IMR-90 (cell line): Measurements from ENCODE around the gene CHRNG. TPM values are rescaled to one million over a fixed set of nuclear protein-coding genes. Genes with fewer than 3 reads are reported as not detected.

Source experiments
- ATAC-seq: fragments of 200-7000 bp; cut with Tn5 transposase; 2 replicates; pipeline ENCODE4 v1.9.1; 2020; ENCODE audit warnings: low read depth, mild to moderate bottlenecking, moderate library complexity
- BruUV-seq: library from RNA; stranded (reverse); fragments of 400-500 nt; replicated peaks from 2 replicates; lab custom pipeline; 2021; lab: Mats Ljungman, UMichigan
- CTCF ChIA-PET: fragments of 300-600 bp; formaldehyde crosslinking; extraction: SDS; loops from one replicate; lab custom pipeline; 2021; ENCODE audit warnings: antibody characterized with exemption; lab: Yijun Ruan, JAX
- POLR2A ChIA-PET: fragments of 300-600 bp; sonication (Branson Sonifier 250); formaldehyde crosslinking; loops from one replicate; lab custom pipeline; 2022; ENCODE audit warnings: antibody characterized with exemption; ENCODE audit not compliant: unreplicated experiment; lab: Charles Lee
- DNase-seq: peaks from one replicate; pipeline ENCODE4 v3.0.0; 2013
- H2AFZ ChIP-seq: replicated peaks from 2 replicates; pipeline ENCODE3; 2013; ENCODE audit warnings: low read length, mild to moderate bottlenecking; ENCODE audit not compliant: poor library complexity
- H2AK5ac ChIP-seq: 2 replicates; pipeline ENCODE4 v1.6.1; 2013; ENCODE audit warnings: low read depth, low read length, inconsistent platforms
- H2AK9ac ChIP-seq: replicated peaks from 2 replicates; pipeline ENCODE3; 2013; ENCODE audit warnings: mild to moderate bottlenecking, low read depth, low read length, moderate library complexity; ENCODE audit not compliant: poor library complexity
- H2BK120ac ChIP-seq: 2 replicates; pipeline ENCODE4 v1.6.1; 2013; ENCODE audit warnings: low read depth, low read length, inconsistent platforms
- H2BK15ac ChIP-seq: 3 replicates; pipeline ENCODE4 v1.6.1; 2013; ENCODE audit warnings: low read depth, low read length, inconsistent platforms
- H2BK20ac ChIP-seq: 2 replicates; pipeline ENCODE4 v1.6.1; 2013; ENCODE audit warnings: low read depth, mild to moderate bottlenecking, inconsistent platforms, low read length, moderate library complexity
- H2BK5ac ChIP-seq: 2 replicates; pipeline ENCODE4 v1.6.1; 2013; ENCODE audit warnings: mild to moderate bottlenecking, low read depth, low read length, inconsistent platforms; ENCODE audit not compliant: poor library complexity, severe bottlenecking
- H3K14ac ChIP-seq: replicated peaks from 2 replicates; pipeline ENCODE4 v1.6.1; 2013; ENCODE audit warnings: low read depth, low read length, inconsistent platforms
- H3K18ac ChIP-seq: 2 replicates; pipeline ENCODE4 v1.6.1; 2013; ENCODE audit warnings: low read depth, low read length, control low read depth
- H3K23ac ChIP-seq: 2 replicates; pipeline ENCODE4 v1.6.1; 2013; ENCODE audit warnings: low read depth, low read length, inconsistent platforms
- H3K27ac ChIP-seq: 2 replicates; pipeline ENCODE4 v1.5.1; 2013; ENCODE audit warnings: mild to moderate bottlenecking, control low read depth, low read length; ENCODE audit not compliant: insufficient read depth
- H3K27me3 ChIP-seq: 2 replicates; pipeline ENCODE4 v1.6.1; 2013; ENCODE audit warnings: low read length; ENCODE audit not compliant: control insufficient read depth, insufficient read depth
- H3K36me3 ChIP-seq: 2 replicates; pipeline ENCODE4 v1.6.1; 2013; ENCODE audit warnings: low read length, mixed read lengths; ENCODE audit not compliant: control insufficient read depth, insufficient read depth
- H3K4ac ChIP-seq: 2 replicates; pipeline ENCODE4 v1.6.1; 2013; ENCODE audit warnings: low read depth, low read length, inconsistent platforms
- H3K4me1 ChIP-seq: 2 replicates; pipeline ENCODE4 v1.6.1; 2013; ENCODE audit warnings: low read length, mixed read lengths; ENCODE audit not compliant: control insufficient read depth, insufficient read depth
- H3K4me2 ChIP-seq: 2 replicates; pipeline ENCODE4 v1.6.1; 2013; ENCODE audit warnings: low read depth, mild to moderate bottlenecking, control low read depth, low read length, moderate library complexity
- H3K4me3 ChIP-seq: 2 replicates; pipeline ENCODE4 v1.5.1; 2013; ENCODE audit warnings: low read depth, mild to moderate bottlenecking, control low read depth, low read length, moderate library complexity; ENCODE audit not compliant: insufficient read depth
- H3K56ac ChIP-seq: 2 replicates; pipeline ENCODE4 v1.6.1; 2013; ENCODE audit warnings: low read length, inconsistent platforms; ENCODE audit not compliant: insufficient read depth; ENCODE audit errors: extremely low read depth
- H3K79me1 ChIP-seq, 2 experiments: 2 replicates each; pipeline ENCODE4 v1.6.1; 2013; ENCODE audit warnings: low read length in 2 of 2, inconsistent platforms in 1 of 2, low read depth in 1 of 2
- H3K9ac ChIP-seq: 2 replicates; pipeline ENCODE4 v1.6.1; 2013; ENCODE audit warnings: low read depth, low read length, control low read depth
- H3K9me1 ChIP-seq: 2 replicates; pipeline ENCODE4 v1.6.1; 2013; ENCODE audit warnings: low read length, inconsistent platforms; ENCODE audit not compliant: insufficient read depth
- H3K9me3 ChIP-seq: 2 replicates; pipeline ENCODE4 v1.6.1; 2013; ENCODE audit warnings: low read length; ENCODE audit not compliant: control insufficient read depth, insufficient read depth
- H4K20me1 ChIP-seq: 2 replicates; pipeline ENCODE4 v1.6.1; 2013; ENCODE audit warnings: low read length, inconsistent platforms; ENCODE audit not compliant: insufficient read depth
- H4K5ac ChIP-seq: 2 replicates; pipeline ENCODE4 v1.6.1; 2013; ENCODE audit warnings: mild to moderate bottlenecking, low read depth, low read length, control low read depth
- H4K8ac ChIP-seq, 2 experiments: 2 replicates each; pipeline ENCODE4 v1.6.1; 2013; ENCODE audit warnings: low read depth in 2 of 2, low read length in 2 of 2, control low read depth in 1 of 2, inconsistent platforms in 1 of 2
- H4K91ac ChIP-seq: 2 replicates; pipeline ENCODE4 v1.6.1; 2013; ENCODE audit warnings: low read depth, low read length, inconsistent platforms; ENCODE audit not compliant: insufficient read depth
- CEBPB ChIP-seq: IDR thresholded peaks from 2 replicates; pipeline ENCODE4 v1.6.1; 2012; ENCODE audit warnings: low read depth, low read length, improper control_type of control experiment
- FOS ChIP-seq: fragments of 150-350 bp; IDR thresholded peaks from 2 replicates; pipeline ENCODE4 v1.6.1; 2016; ENCODE audit warnings: low read depth, low read length
- MAFK ChIP-seq: IDR thresholded peaks from 2 replicates; pipeline ENCODE4 v1.6.1; 2012; ENCODE audit warnings: low read depth, low read length, improper control_type of control experiment
- NFE2L2 ChIP-seq: fragments of 150-350 bp; IDR thresholded peaks from 2 replicates; pipeline ENCODE4 v1.6.1; 2016; ENCODE audit warnings: low read depth, mild to moderate bottlenecking, low read length
- POLR2A ChIP-seq: IDR thresholded peaks from 2 replicates; pipeline ENCODE4 v1.6.1; 2012; ENCODE audit warnings: mild to moderate bottlenecking, low read depth, low read length
- RAD21 ChIP-seq: IDR thresholded peaks from 2 replicates; pipeline ENCODE4 v1.6.1; 2012; ENCODE audit warnings: low read length, improper control_type of control experiment
- RCOR1 ChIP-seq: IDR thresholded peaks from 2 replicates; pipeline ENCODE4 v1.6.1; 2012; ENCODE audit warnings: mild to moderate bottlenecking, low read length, improper control_type of control experiment; ENCODE audit not compliant: insufficient replicate concordance
- RFX5 ChIP-seq: IDR thresholded peaks from 2 replicates; pipeline ENCODE4 v1.8.0; 2012; ENCODE audit warnings: low read depth, mild to moderate bottlenecking, low read length, moderate library complexity
- SMC3 ChIP-seq: fragments of 150-350 bp; IDR thresholded peaks from 2 replicates; pipeline ENCODE4 v1.6.1; 2016; ENCODE audit warnings: low read depth, mild to moderate bottlenecking, antibody characterized with exemption, low read length, moderate library complexity
- WGBS, 2 experiments: methylation state at CpG; one replicate each; pipeline versions ENCODE4 v1.1.5 to v1.1.7; 2013; ENCODE audit warnings: missing lambda C conversion rate in 2 of 2; ENCODE audit not compliant: insufficient read length in 1 of 2; ENCODE audit errors: extremely low coverage in 2 of 2; 5-methylcytosine and 5-hydroxymethylcytosine counted together
- dilution Hi-C: fragments of 300-500 bp; cut with HindIII; formaldehyde crosslinking; loops from one replicate; pipeline ENCODE4 v1.14.3; 2018; ENCODE audit warnings: low sequenced_read_pairs; ENCODE audit not compliant: unreplicated experiment
- in situ Hi-C: fragments of 300-500 bp; cut with MboI; formaldehyde crosslinking; loops from 3 replicates; pipeline ENCODE4 v1.14.3; 2019; ENCODE audit warnings: low sequenced_read_pairs, inconsistent platforms, mixed read lengths
- intact Hi-C: fragments of 100-400 bp; cut with micrococcal nuclease; formaldehyde crosslinking; loops from 2 replicates; pipeline ENCODE4 v1.10.0; 2022
- polyA plus RNA-seq, 3 experiments: library from polyadenylated mRNA; depleted of rRNA; stranded (reverse); fragments of >200 nt; gene quantifications; 2 replicates each; pipeline ENCODE4 v1.2.3, GENCODE V29; 2012; ENCODE audit warnings: low replicate concordance in 1 of 3
- total RNA-seq: library from RNA; depleted of rRNA; stranded (reverse); fragments of >200 nt; gene quantifications from 2 replicates; pipeline ENCODE4 v1.2.3, GENCODE V29; 2012
- TF ChIP-seq, protein P1 (sequence below): conservative IDR thresholded peaks from 2 replicates; pipeline ENCODE4 v1.5.1; 2012; ENCODE audit warnings: mild to moderate bottlenecking, low read depth, low read length, improper control_type of control experiment

The CHRNG gene
- total and polyA plus RNA-seq, 2 of the 4 experiments (the other 2 are of a cell fraction) = not detected

DNA sequence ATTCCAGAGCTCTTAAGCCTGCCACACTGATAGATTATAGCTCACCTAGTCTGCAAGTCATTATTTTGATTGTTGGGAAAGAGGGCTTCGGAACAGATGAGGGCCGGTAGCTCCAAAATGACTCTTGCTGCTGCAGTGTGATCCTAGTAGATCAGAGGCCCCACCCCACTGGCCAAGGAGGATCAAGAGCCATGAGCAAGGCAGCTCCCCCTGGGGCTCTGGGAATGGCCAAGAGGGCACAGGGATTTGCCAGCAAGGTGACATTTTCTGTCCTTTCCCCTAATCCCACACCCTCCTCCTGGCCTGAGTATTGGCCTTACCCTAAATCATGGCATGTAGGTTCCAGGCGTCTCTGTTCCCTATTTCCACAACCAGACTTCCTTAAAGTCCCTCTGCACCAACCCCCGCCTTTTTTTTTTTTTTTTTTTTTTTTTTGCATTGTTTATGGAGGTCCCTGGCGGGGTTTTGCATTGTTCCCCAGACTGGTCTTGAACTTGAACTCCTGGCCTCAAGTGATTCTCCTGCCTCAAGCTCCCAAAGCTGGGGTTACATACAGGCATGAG, 47.5 kb downstream of the CHRNG start:
- in situ Hi-C loops (no loop called here), dilution Hi-C loops (no loop called here), intact Hi-C loops (no loop called here)
- ATAC-seq (no peak), DNase-seq (no peak)
- Histone ChIP-seq H4K8ac (no peak overlapping the region), H3K9me1 (peaks cover 6% of the 10 kb centered on the region; the same call in 1 of the 2 replicates), H3K9me3 (no peaks in the 10 kb centered on the region), H4K20me1 (no peaks in the 10 kb centered on the region), H2AFZ (no peak overlapping the region), H3K14ac (no peak overlapping the region), H3K4me3 (no peak overlapping the region), H3K56ac (no peak overlapping the region), H3K27ac (no peak overlapping the region), H3K4me1 (peaks cover 3% of the 10 kb centered on the region), H3K9ac (no peak overlapping the region), H2AK9ac (no peak overlapping the region), H2BK120ac (no peak overlapping the region), H3K18ac (no peak overlapping the region), H4K91ac (no peak overlapping the region), H3K36me3 (no peaks in the 10 kb centered on the region), H4K5ac (no peak overlapping the region), H2BK5ac (no peak overlapping the region), H3K79me1 (no peaks in the 10 kb centered on the region), H2BK20ac (no peak overlapping the region), H3K4me2 (no peak overlapping the region), H3K23ac (no peak overlapping the region), H2BK15ac (no peak overlapping the region), H2AK5ac (no peak overlapping the region), H3K27me3 (no peaks in the 10 kb centered on the region), H3K4ac (no peak overlapping the region)
- CTCF ChIA-PET = no interaction called here
- WGBS, 2 experiments = no CpG with 5 or more reads among the region's 5 CpGs
- no TSS peak for BruUV-seq
- POLR2A ChIA-PET = no interaction called here
- TF ChIP-seq RFX5 (no peak), POLR2A (no peak), MAFK (no peak), FOS (no peak), SMC3 (no peak), CEBPB (no peak), NFE2L2 (no peak), RAD21 (no peak), RCOR1 (no peak)
- TF ChIP-seq, protein P1, sequence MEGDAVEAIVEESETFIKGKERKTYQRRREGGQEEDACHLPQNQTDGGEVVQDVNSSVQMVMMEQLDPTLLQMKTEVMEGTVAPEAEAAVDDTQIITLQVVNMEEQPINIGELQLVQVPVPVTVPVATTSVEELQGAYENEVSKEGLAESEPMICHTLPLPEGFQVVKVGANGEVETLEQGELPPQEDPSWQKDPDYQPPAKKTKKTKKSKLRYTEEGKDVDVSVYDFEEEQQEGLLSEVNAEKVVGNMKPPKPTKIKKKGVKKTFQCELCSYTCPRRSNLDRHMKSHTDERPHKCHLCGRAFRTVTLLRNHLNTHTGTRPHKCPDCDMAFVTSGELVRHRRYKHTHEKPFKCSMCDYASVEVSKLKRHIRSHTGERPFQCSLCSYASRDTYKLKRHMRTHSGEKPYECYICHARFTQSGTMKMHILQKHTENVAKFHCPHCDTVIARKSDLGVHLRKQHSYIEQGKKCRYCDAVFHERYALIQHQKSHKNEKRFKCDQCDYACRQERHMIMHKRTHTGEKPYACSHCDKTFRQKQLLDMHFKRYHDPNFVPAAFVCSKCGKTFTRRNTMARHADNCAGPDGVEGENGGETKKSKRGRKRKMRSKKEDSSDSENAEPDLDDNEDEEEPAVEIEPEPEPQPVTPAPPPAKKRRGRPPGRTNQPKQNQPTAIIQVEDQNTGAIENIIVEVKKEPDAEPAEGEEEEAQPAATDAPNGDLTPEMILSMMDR = no peak
